Activated CD4-positive, alpha-beta T cell treated with anti-CD3 and anti-CD28 coated beads, Interleukin-2, amount 10 ng/mL, durations not matched to agents 7 days and 5 days (primary cell): ENCODE data around the gene EXOC4. TPM values are rescaled to one million over a fixed set of nuclear protein-coding genes. Genes with fewer than 3 reads are reported as not detected.

ENCODE experiments used
- CTCF ChIA-PET: fragments of 350-600 bp; sonication (Branson Sonifier 250); formaldehyde crosslinking; loops from one replicate; lab custom pipeline; 2021; ENCODE audit warnings: antibody characterized with exemption; lab: Charles Lee
- POLR2A ChIA-PET: fragments of 350-600 bp; sonication (Branson Sonifier 250); formaldehyde crosslinking; loops from one replicate; lab custom pipeline; 2021; ENCODE audit warnings: antibody characterized with exemption; lab: Charles Lee
- DNase-seq: peaks from one replicate; pipeline ENCODE4 v3.0.0-alpha.2; 2020
- H3K27ac Mint-ChIP-seq: one replicate; pipeline ENCODE4 v1.8.0; 2021; ENCODE audit warnings: mild to moderate bottlenecking, moderate library complexity, mixed read lengths
- H3K27me3 Mint-ChIP-seq: one replicate; pipeline ENCODE4 v1.8.0; 2021; ENCODE audit warnings: mixed read lengths
- H3K36me3 Mint-ChIP-seq: one replicate; pipeline ENCODE4 v1.8.0; 2021; ENCODE audit warnings: low read depth, mixed read lengths
- H3K4me1 Mint-ChIP-seq: one replicate; pipeline ENCODE4 v1.8.0; 2021; ENCODE audit warnings: mixed read lengths
- H3K4me3 Mint-ChIP-seq: one replicate; pipeline ENCODE4 v1.8.0; 2021; ENCODE audit warnings: mild to moderate bottlenecking, moderate library complexity, mixed read lengths
- H3K9me3 Mint-ChIP-seq: one replicate; pipeline ENCODE4 v1.8.0; 2021; ENCODE audit warnings: mixed read lengths
- total RNA-seq, 2 experiments: library from RNA; stranded (reverse); gene quantifications; one replicate each; pipeline ENCODE4 v1.2.3, GENCODE V29; 2021

The EXOC4 gene
- total RNA-seq, 2 experiments from 2014 or later, result 76.7 to 84.6 TPM

GRCh38 chr7:133391206-133391605 lies 138.3 kb downstream of the EXOC4 start:
- Mint-ChIP-seq H3K36me3 (peaks cover 3% of the 10 kb centered on the region), H3K27me3 (no peaks in the 10 kb centered on the region), H3K9me3 (peaks cover 5% of the 10 kb centered on the region), H3K27ac (no peak overlapping the region), H3K4me3 (no peak overlapping the region), H3K4me1 (no peaks in the 10 kb centered on the region)
- DNase-seq, result no peak
- CTCF ChIA-PET, result interaction anchor here (0.6 kb wide), 1 partner anchor 983 kb away, joined by 3 read pairs; no protein-coding TSS in a partner anchor
- POLR2A ChIA-PET, result no interaction called here

DNA sequence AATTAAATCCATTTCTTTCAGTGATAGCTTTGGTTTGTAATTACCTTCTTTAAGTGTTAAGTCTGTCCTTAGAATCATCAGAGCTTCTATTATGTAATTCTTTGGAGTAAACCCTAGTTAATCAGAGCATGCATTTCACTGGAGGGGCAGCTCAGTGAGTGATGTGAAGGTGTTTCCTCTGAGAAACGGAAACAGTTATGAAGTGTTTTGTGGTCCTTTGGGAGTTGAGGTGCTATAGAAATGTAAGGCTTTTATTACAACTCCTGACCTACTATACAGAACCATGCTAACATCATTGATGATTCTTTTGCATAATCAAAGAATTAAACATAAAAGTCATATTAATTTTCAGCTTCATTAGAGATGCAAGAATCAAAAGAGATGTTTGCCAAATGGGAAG lies 141.5 kb downstream of the EXOC4 start:
- H3K4me1 Mint-ChIP-seq, result no peaks in the 10 kb centered on the region
- ChIA-PET CTCF (no interaction called here), POLR2A (no interaction called here)
- no peak overlapping the region for H3K4me3 Mint-ChIP-seq
- H3K27ac Mint-ChIP-seq, result no peak overlapping the region
- peaks cover 2% of the 10 kb centered on the region for H3K9me3 Mint-ChIP-seq
- H3K27me3 Mint-ChIP-seq, result no peaks in the 10 kb centered on the region
- DNase-seq, result no peak
- H3K36me3 Mint-ChIP-seq, result no peaks in the 10 kb centered on the region

DNA sequence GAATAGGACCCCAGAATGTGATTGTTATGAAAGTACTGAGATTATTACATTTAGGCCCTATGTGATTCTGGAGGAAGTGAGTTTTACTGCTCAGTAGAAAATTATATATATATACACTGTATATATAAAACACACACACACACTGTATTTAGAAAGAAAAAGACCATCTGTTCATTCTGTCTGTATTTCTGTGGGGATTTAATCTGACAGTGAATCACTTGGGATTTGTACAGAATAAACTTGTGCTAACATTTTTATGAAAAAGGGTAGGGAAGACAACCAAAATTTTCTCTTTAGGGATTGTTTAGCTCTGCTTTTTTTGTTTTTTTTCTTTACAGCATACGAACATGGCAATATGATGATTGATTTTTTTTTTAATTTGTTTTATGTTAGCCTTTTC lies 142.7 kb downstream of the EXOC4 start:
- POLR2A ChIA-PET, result no interaction called here

DNA sequence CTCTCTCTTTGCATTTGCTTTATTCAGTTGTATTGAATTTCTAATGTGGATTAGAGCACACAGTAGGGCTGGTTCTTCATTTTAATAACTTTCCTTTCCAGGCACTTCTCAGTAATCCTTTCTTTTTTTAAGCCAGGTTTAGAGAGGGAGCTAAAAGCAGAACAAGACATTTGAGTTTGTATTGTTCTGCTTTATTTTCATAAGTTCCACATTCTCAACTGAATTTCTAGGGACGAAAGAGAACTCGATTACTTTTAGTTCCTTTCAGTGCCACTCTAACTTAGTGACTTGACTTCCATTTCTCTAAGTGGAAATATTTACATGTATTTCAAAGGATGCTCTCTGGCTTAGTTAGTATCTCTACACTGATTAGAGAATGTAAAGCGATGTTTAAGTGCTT lies 145.6 kb downstream of the EXOC4 start:
- no peaks in the 10 kb centered on the region for H3K27me3 Mint-ChIP-seq
- no peak overlapping the region for H3K4me3 Mint-ChIP-seq
- peaks cover 2% of the 10 kb centered on the region for H3K4me1 Mint-ChIP-seq
- ChIA-PET CTCF (no interaction called here), POLR2A (no interaction called here)
- H3K27ac Mint-ChIP-seq, result no peak overlapping the region
- no peaks in the 10 kb centered on the region for H3K36me3 Mint-ChIP-seq
- H3K9me3 Mint-ChIP-seq, result no peaks in the 10 kb centered on the region
- no peak for DNase-seq

More for the DNA sequence above, 142.7 kb downstream of the EXOC4 start:
- CTCF ChIA-PET, result interaction anchor here (0.6 kb wide), 1 partner anchor 250 kb away, joined by 4 read pairs; no protein-coding TSS in a partner anchor
- H3K27ac Mint-ChIP-seq, result no peak overlapping the region
- no peaks in the 10 kb centered on the region for H3K9me3 Mint-ChIP-seq
- no peak overlapping the region for H3K4me3 Mint-ChIP-seq
- H3K27me3 Mint-ChIP-seq, result no peaks in the 10 kb centered on the region
- H3K36me3 Mint-ChIP-seq, result no peaks in the 10 kb centered on the region
- no peak for DNase-seq
- H3K4me1 Mint-ChIP-seq, result peaks cover under 1% of the 10 kb centered on the region

DNA sequence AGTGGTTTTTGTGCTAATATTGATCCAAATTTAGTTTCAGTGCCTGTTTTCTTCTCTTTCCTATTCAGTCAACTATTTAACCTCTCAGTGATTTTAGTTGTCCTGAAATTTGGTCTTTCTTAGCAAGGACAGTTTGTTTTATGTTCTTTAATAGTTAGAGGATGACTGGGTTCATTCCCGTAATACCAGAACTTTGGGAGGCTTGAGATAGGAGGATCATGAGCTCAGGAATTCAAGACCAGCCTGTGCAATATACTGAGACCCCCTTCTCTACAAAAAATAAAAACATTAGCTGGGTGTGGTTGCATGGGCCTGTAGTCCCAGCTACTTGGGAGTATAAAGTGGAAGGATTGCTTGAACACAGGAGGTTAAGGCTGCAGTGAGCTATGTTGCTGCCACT lies 148.3 kb downstream of the EXOC4 start:
- H3K36me3 Mint-ChIP-seq, result peaks cover 2% of the 10 kb centered on the region
- H3K27me3 Mint-ChIP-seq, result no peaks in the 10 kb centered on the region
- CTCF ChIA-PET, result interaction anchor here (1.2 to 1.3 kb wide), 2 partner anchors 21 to 22 kb away, joined by 3 read pairs; no protein-coding TSS in a partner anchor
- POLR2A ChIA-PET, result no interaction called here
- no peaks in the 10 kb centered on the region for H3K9me3 Mint-ChIP-seq
- peaks cover 2% of the 10 kb centered on the region for H3K4me1 Mint-ChIP-seq
- no peak overlapping the region for H3K27ac Mint-ChIP-seq
- no peak for DNase-seq
- no peak overlapping the region for H3K4me3 Mint-ChIP-seq

DNA sequence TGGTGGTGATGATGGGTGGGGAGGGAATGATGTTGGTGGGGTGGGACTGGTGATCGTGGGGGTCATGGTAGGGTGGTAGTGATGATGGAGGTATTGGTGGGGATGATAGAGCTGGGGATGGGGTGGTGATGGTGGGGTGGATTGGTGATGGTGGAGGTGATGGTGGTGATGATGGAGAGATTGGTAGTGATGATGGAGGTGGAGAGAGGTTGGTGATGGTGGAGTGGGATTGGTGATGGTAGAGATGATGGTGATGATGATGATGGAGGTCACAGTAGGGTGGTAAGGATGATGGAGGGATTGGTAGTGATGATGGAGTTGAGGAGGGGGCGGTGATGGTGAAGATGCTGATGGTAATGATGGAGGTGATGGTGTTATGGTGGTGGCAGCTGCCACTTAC lies 155.3 kb downstream of the EXOC4 start:
- Mint-ChIP-seq H3K4me1 (no peaks in the 10 kb centered on the region), H3K4me3 (no peak overlapping the region), H3K27ac (no peak overlapping the region), H3K9me3 (no peaks in the 10 kb centered on the region), H3K27me3 (no peaks in the 10 kb centered on the region), H3K36me3 (peaks cover 2% of the 10 kb centered on the region)
- ChIA-PET POLR2A (no interaction called here), CTCF (no interaction called here)
- DNase-seq, result no peak

DNA sequence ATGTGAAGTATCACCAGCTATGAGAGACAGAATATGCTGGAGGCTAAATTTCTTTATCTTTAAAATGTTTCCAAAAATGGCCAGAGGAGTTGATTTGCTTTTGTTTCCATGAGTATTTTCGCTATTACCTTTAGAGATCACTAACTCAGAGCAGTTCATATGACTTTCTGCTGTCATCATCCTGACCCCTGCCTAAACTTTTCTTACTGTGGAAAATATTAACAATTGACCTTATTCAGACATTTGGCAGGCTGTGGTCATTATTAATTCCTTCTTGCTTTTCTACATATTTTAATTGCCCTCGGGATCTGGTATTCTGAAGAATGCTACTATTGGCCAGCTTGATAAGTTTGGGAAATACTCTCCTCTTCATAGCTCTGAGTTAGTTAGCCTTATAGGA lies 156.5 kb downstream of the EXOC4 start:
- Mint-ChIP-seq H3K9me3 (peaks cover 3% of the 10 kb centered on the region), H3K27ac (no peak overlapping the region), H3K27me3 (no peaks in the 10 kb centered on the region), H3K4me1 (no peaks in the 10 kb centered on the region), H3K4me3 (no peak overlapping the region), H3K36me3 (no peaks in the 10 kb centered on the region)
- ChIA-PET POLR2A (no interaction called here), CTCF (no interaction called here)
- no peak for DNase-seq

DNA sequence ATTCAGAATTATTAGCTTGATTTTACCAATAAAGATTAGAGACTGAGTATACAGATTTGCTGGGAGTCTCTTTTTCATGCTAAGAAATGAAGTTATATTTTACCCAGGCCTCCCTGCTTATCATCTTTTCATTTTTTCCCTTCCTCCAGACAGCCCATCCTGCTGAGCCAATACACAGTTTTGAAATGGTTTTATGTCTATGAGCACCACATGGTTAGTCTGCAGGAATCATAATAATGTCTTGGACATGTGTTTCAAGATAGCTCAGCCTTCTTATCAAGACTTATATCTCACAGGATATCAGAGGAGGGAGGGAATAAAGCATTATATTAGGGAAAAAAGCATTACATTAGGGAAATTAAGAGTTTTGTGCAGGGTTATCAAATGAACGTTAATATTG lies 157.1 kb downstream of the EXOC4 start:
- Mint-ChIP-seq H3K9me3 (peaks cover 3% of the 10 kb centered on the region), H3K36me3 (no peaks in the 10 kb centered on the region), H3K27ac (no peak overlapping the region), H3K27me3 (no peaks in the 10 kb centered on the region), H3K4me3 (no peak overlapping the region), H3K4me1 (no peaks in the 10 kb centered on the region)
- no peak for DNase-seq
- ChIA-PET CTCF (no interaction called here), POLR2A (no interaction called here)

DNA sequence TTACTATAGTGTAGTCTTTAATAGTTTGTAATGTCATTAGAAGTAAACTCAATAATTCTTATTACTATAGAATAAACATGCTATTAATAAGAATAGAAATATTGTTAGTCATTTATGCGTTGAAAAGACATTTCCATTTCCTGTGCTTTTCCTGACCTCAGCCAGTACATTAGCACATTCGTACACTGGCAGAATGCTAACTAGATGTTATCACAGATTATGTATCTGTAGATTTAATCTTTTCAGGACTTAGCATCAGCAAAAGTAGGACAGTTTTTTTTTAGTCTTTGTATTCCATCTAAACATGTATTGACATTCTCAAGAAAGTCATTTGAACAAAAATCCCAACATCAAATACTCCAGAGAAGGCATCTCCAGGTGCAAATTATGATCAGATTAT lies 158.5 kb downstream of the EXOC4 start:
- H3K4me1 Mint-ChIP-seq, result no peaks in the 10 kb centered on the region
- no peak overlapping the region for H3K4me3 Mint-ChIP-seq
- H3K36me3 Mint-ChIP-seq, result no peaks in the 10 kb centered on the region
- H3K27me3 Mint-ChIP-seq, result no peaks in the 10 kb centered on the region
- no peak for DNase-seq
- H3K9me3 Mint-ChIP-seq, result peaks cover 3% of the 10 kb centered on the region
- no peak overlapping the region for H3K27ac Mint-ChIP-seq
- ChIA-PET POLR2A (no interaction called here), CTCF (no interaction called here)

DNA sequence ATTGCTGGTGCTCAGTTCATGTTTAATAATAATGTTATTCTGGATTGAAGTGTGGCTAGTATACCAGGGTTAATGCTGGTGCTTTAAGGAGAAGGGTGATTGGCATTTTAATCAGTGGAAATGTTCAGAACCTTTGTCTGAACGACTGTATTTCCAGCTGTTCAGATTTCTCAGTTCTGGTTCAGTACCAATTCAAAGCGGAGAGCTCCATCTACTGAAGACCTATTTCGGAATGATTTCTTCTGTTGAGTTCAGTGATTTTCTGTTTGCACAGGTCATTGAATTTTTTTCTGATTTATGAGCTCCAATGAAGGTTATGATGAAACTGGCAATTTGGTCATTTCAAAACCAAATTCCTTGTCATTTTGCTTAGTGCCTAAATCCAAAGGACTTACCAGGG lies 160.1 kb downstream of the EXOC4 start:
- no peak overlapping the region for H3K4me3 Mint-ChIP-seq
- H3K27ac Mint-ChIP-seq, result no peak overlapping the region
- ChIA-PET POLR2A (no interaction called here), CTCF (no interaction called here)
- H3K9me3 Mint-ChIP-seq, result peaks cover 3% of the 10 kb centered on the region
- no peak for DNase-seq
- no peaks in the 10 kb centered on the region for H3K4me1 Mint-ChIP-seq
- H3K36me3 Mint-ChIP-seq, result no peaks in the 10 kb centered on the region
- H3K27me3 Mint-ChIP-seq, result no peaks in the 10 kb centered on the region

DNA sequence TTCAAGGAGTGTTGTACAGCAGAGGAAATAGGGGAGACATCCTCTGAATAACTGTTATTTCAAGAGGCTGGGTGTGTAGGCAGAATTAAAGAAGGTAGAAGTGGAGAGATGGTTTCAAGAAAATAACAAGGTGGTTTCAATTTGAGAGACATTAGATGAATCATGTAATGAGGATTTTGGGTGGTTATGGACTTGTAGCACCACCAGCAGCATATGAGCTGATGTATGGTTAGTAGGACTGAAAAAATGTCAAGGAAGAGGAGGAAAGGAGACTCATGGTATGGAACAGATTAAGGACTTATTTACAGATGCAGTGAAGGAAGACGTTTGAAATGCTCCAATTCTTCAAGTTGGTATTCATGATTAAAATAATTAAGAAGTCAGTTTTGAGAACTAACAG lies 166.2 kb downstream of the EXOC4 start:
- Mint-ChIP-seq H3K27ac (no peak overlapping the region), H3K36me3 (no peaks in the 10 kb centered on the region), H3K27me3 (no peaks in the 10 kb centered on the region), H3K9me3 (peaks cover 8% of the 10 kb centered on the region), H3K4me1 (no peaks in the 10 kb centered on the region), H3K4me3 (no peak overlapping the region)
- CTCF ChIA-PET, result no interaction called here
- no peak for DNase-seq
- POLR2A ChIA-PET, result no interaction called here

GRCh38 chr7:133423618-133424017 lies 170.7 kb downstream of the EXOC4 start:
- ChIA-PET CTCF (interaction anchor here (0.6 to 1.5 kb wide), 2 partner anchors 10 to 769 kb away, joined by 3 to 8 read pairs; no protein-coding TSS in a partner anchor), POLR2A (no interaction called here)
- H3K4me3 Mint-ChIP-seq, result no peak overlapping the region

GRCh38 chr7:133428326-133428725 lies 175.4 kb downstream of the EXOC4 start:
- H3K4me1 Mint-ChIP-seq, result peaks cover 7% of the 10 kb centered on the region
- ChIA-PET CTCF (interaction anchor here (1.8 kb wide), 1 partner anchor 8 kb away, joined by 7 read pairs; no protein-coding TSS in a partner anchor), POLR2A (no interaction called here)
- no peak for DNase-seq
- H3K27ac Mint-ChIP-seq, result no peak overlapping the region
- peaks cover 8% of the 10 kb centered on the region for H3K36me3 Mint-ChIP-seq
- H3K9me3 Mint-ChIP-seq, result peaks cover 9% of the 10 kb centered on the region
- no peaks in the 10 kb centered on the region for H3K27me3 Mint-ChIP-seq
- H3K4me3 Mint-ChIP-seq, result no peak overlapping the region

More at GRCh38 chr7:133423618-133424017, 170.7 kb downstream of the EXOC4 start:
- Mint-ChIP-seq H3K27ac (no peak overlapping the region), H3K27me3 (no peaks in the 10 kb centered on the region), H3K9me3 (peaks cover 14% of the 10 kb centered on the region), H3K4me1 (peaks cover 7% of the 10 kb centered on the region), H3K36me3 (peaks cover 8% of the 10 kb centered on the region)
- no peak for DNase-seq

- Mint-ChIP-seq H3K36me3 (peaks cover 8% of the 10 kb centered on the region), H3K9me3 (peaks cover 8% of the 10 kb centered on the region), H3K27me3 (no peaks in the 10 kb centered on the region), H3K4me3 (no peak overlapping the region), H3K27ac (no peak overlapping the region), H3K4me1 (peaks cover 7% of the 10 kb centered on the region)
- ChIA-PET POLR2A (no interaction called here), CTCF (no interaction called here)
- DNase-seq, result no peak
These were observed 176.0 kb downstream of the EXOC4 start for GRCh38 chr7:133428876-133429275.
